ENCODE data around the gene REP15. TPM values are rescaled to one million over a fixed set of nuclear protein-coding genes. Genes with fewer than 3 reads are reported as not detected.
"Not testable (repeated sequence)": the region's sequence is repeated elsewhere in the genome, so short reads cannot be mapped to it uniquely, and the experiment has no call there.

Gene REP15, protein sequence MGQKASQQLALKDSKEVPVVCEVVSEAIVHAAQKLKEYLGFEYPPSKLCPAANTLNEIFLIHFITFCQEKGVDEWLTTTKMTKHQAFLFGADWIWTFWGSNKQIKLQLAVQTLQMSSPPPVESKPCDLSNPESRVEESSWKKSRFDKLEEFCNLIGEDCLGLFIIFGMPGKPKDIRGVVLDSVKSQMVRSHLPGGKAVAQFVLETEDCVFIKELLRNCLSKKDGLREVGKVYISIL
- total RNA-seq, result 0.54 to 1.3 TPM (median 1.3 TPM) in 3 replicates
- long read RNA-seq, partial matches to known transcripts, result 0 of 1 reads
- long read RNA-seq, other reads (novel, unspliced or antisense), result 0 of 1 reads

DNA sequence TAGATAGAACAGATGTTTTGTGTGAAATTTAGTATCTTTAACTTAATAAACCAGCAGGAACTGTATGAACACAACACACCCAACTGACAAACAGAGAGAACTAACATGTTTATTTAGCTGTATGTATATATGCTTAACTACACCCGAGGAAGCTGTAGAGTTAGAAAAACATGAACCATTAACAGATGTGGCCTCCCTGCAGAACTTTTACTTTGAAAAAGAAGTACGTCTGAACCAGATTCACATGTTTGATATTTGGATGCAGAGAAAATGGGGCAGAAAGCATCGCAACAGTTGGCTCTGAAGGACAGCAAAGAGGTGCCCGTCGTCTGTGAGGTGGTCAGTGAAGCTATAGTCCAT, at the start of gene REP15:
REP15 (plus strand) TSS at position 155 of the 360 bp plus-strand sequence; CDS start at position 271, 116 bp downstream.
- Mint-ChIP-seq H3K9me3 (ENCODE audit: low read depth) (no peaks in the 10 kb centered on the region), H3K4me3 (ENCODE audit: unreplicated experiment) (no peak within 1 kb of the TSS), H3K27ac (ENCODE audit: unreplicated experiment) (no peak within 1 kb of the TSS), H3K4me1 (ENCODE audit: low read depth) (no peaks in the 10 kb centered on the region), H3K36me3 (ENCODE audit: low read depth) (peaks cover 28% of the 10 kb centered on the region), H3K27me3 (ENCODE audit: low read depth) (no peaks in the 10 kb centered on the region)
- DNase-seq (ENCODE audit: low spot score), result no peak
- TF ChIP-seq, protein P1, sequence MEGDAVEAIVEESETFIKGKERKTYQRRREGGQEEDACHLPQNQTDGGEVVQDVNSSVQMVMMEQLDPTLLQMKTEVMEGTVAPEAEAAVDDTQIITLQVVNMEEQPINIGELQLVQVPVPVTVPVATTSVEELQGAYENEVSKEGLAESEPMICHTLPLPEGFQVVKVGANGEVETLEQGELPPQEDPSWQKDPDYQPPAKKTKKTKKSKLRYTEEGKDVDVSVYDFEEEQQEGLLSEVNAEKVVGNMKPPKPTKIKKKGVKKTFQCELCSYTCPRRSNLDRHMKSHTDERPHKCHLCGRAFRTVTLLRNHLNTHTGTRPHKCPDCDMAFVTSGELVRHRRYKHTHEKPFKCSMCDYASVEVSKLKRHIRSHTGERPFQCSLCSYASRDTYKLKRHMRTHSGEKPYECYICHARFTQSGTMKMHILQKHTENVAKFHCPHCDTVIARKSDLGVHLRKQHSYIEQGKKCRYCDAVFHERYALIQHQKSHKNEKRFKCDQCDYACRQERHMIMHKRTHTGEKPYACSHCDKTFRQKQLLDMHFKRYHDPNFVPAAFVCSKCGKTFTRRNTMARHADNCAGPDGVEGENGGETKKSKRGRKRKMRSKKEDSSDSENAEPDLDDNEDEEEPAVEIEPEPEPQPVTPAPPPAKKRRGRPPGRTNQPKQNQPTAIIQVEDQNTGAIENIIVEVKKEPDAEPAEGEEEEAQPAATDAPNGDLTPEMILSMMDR (IDR thresholded peaks at IDR 0.05), result no peak

DNA sequence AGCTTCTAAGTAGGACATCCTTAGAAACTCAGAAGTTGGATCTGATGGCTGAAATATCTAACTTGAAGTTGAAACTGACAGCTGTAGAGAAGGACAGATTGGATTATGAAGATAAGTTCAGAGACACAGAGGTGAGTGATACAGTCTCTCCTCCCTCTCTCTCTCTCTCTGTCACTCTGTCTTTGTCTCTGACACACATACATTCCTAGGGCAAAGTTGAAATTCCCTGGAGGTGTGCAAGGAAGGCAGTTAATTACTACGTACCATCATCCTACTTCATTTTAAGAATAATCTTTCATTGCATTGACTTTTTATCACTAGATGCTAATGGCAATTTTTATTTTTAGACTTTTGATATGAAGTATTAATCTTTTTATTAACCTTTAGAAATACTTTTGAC, 46.2 kb upstream of the REP15 start:
- Mint-ChIP-seq H3K27me3 (ENCODE audit: low read depth) (no peaks in the 10 kb centered on the region), H3K9me3 (ENCODE audit: low read depth) (no peaks in the 10 kb centered on the region), H3K4me3 (ENCODE audit: unreplicated experiment) (no peak overlapping the region), H3K4me1 (ENCODE audit: low read depth) (peaks cover 11% of the 10 kb centered on the region), H3K36me3 (ENCODE audit: low read depth) (peaks cover 14% of the 10 kb centered on the region), H3K27ac (ENCODE audit: unreplicated experiment) (no peak overlapping the region)
- TF ChIP-seq, protein P1 (IDR thresholded peaks at IDR 0.05), result no peak
- DNase-seq (ENCODE audit: low spot score), result no peak

DNA sequence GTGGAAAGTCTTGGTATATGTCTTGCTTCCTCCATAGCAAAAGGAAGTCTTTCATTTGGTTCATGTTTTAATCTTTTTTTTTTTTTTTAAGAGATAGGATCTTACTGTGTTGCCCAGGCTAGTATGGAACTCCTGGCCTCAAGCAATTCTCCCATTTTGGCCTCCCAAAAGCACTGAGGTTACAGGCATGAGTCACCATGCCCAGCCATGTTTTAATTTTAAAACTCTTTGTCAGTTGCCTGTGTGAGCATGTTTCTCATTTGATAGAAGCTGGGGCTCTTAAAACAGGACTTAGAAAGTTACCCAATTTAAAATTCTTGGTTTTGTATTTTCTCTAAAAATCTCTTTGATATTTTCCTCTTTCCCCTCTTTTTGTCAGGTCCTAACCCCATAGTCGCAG, 45.0 kb upstream of the REP15 start:
- Mint-ChIP-seq H3K27me3 (ENCODE audit: low read depth) (no peaks in the 10 kb centered on the region), H3K27ac (ENCODE audit: unreplicated experiment) (no peak overlapping the region), H3K9me3 (ENCODE audit: low read depth) (no peaks in the 10 kb centered on the region), H3K4me1 (ENCODE audit: low read depth) (peaks cover 2% of the 10 kb centered on the region), H3K4me3 (ENCODE audit: unreplicated experiment) (no peak overlapping the region), H3K36me3 (ENCODE audit: low read depth) (peaks cover 16% of the 10 kb centered on the region)
- DNase-seq (ENCODE audit: low spot score), result no peak
- TF ChIP-seq, protein P1 (IDR thresholded peaks at IDR 0.05), result no peak

DNA sequence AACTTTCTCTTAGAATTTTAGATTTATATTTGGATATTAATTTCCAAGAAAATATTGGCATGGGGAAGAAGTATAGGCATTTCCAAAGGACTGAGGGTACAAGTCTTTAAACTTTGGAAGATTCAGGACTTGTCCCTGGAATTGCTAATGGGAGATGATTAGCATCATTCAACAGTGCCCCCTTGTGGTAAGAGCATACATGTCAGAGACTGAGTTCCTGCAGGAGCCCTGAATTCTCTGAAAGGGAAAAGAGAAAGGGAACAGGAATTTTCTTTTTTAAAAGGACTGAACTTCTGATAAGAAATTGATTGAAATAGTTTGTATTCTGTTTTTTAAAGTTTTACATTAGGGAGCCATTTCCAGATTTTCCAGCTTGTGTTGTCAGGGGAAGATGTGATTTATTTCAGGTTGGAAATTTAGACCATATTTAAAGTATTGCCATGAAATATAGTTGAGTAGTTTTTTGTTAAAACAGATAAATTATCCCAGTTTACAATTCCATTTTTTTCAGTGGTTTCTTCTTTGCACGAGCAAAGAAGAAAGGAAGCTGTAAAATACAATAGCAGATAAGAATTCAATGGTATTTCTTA, 44.0 kb upstream of the REP15 start:
- Mint-ChIP-seq H3K4me3 (ENCODE audit: unreplicated experiment) (no peak overlapping the region), H3K27ac (ENCODE audit: unreplicated experiment) (no peak overlapping the region), H3K27me3 (ENCODE audit: low read depth) (no peaks in the 10 kb centered on the region), H3K9me3 (ENCODE audit: low read depth) (no peaks in the 10 kb centered on the region), H3K4me1 (ENCODE audit: low read depth) (peaks cover 2% of the 10 kb centered on the region), H3K36me3 (ENCODE audit: low read depth) (peaks cover 14% of the 10 kb centered on the region)
- DNase-seq (ENCODE audit: low spot score), result no peak
- TF ChIP-seq, protein P1 (IDR thresholded peaks at IDR 0.05), result peak; percentile 99

DNA sequence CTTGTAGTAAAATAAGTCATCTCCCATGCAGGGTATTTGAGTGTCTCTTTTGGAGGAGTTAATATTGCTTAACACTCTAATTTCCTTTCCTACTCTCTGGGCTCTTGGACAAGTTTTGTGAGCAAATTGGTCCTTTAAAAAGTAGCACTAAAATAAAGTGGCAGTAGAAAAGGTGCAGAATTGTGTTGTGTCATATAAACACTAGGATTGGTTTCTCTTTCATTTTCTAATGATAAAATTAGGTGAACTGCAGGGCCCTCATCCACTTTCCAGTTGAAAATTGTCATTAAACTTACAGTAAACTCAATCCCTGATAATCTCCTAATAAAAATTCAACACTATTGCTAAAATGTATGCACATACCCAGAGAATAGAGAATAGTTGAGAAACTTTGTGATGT, 42.6 kb upstream of the REP15 start:
- peaks cover 11% of the 10 kb centered on the region for H3K36me3 Mint-ChIP-seq (ENCODE audit: low read depth)
- no peak overlapping the region for H3K4me3 Mint-ChIP-seq (ENCODE audit: unreplicated experiment)
- no peaks in the 10 kb centered on the region for H3K27me3 Mint-ChIP-seq (ENCODE audit: low read depth)
- H3K9me3 Mint-ChIP-seq (ENCODE audit: low read depth), result no peaks in the 10 kb centered on the region
- H3K27ac Mint-ChIP-seq (ENCODE audit: unreplicated experiment), result no peak overlapping the region
- no peak for DNase-seq (ENCODE audit: low spot score)
- H3K4me1 Mint-ChIP-seq (ENCODE audit: low read depth), result peaks cover 2% of the 10 kb centered on the region
- TF ChIP-seq, protein P1 (IDR thresholded peaks at IDR 0.05), result no peak

DNA sequence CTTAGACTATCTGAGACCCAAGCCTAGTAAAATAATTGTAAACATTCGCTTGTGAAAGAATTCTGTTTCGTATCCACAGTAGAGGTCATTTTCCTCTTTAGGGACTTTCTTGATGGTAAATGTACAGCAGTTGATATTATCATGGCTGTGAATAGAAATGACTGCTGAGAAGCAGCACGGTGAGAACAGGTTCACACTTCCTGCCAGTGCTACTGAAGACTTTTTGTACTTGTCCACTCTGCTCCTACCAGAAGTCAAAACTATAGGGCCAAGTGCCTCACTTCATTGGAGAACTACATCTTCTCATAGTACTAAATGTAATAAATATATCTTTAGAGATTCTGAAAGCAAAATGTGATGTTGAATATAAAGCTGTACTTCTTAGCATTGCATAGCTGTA, 40.8 kb upstream of the REP15 start:
- H3K9me3 Mint-ChIP-seq (ENCODE audit: low read depth); H3K4me1 Mint-ChIP-seq (ENCODE audit: low read depth); H3K27me3 Mint-ChIP-seq (ENCODE audit: low read depth); H3K27ac Mint-ChIP-seq (ENCODE audit: unreplicated experiment); DNase-seq (ENCODE audit: low spot score); H3K4me3 Mint-ChIP-seq (ENCODE audit: unreplicated experiment): not testable (repeated sequence)
- H3K36me3 Mint-ChIP-seq (ENCODE audit: low read depth), result peaks cover 13% of the 10 kb centered on the region
